GM12873 (cell line): Measurements from ENCODE around the gene CD5L.

ENCODE experiments used
- CTCF ChIP-seq: IDR thresholded peaks from 2 replicates; pipeline ENCODE4 v1.5.1; 2012; ENCODE audit warnings: low read depth, mild to moderate bottlenecking, moderate library complexity, low read length, control low read depth; ENCODE audit not compliant: insufficient read depth; ENCODE audit errors: missing control alignments

Gene CD5L

GRCh38 chr1:157856538-157856937 is 14.9 kb upstream of the CD5L start:
- TF ChIP-seq CTCF, result no peak

GRCh38 chr1:157852476-157852875 is 10.9 kb upstream of the CD5L start:
- TF ChIP-seq CTCF, result no peak

GRCh38 chr1:157849229-157849875 is 7.7 kb upstream of the CD5L start:
- TF ChIP-seq CTCF, result no peak

DNA sequence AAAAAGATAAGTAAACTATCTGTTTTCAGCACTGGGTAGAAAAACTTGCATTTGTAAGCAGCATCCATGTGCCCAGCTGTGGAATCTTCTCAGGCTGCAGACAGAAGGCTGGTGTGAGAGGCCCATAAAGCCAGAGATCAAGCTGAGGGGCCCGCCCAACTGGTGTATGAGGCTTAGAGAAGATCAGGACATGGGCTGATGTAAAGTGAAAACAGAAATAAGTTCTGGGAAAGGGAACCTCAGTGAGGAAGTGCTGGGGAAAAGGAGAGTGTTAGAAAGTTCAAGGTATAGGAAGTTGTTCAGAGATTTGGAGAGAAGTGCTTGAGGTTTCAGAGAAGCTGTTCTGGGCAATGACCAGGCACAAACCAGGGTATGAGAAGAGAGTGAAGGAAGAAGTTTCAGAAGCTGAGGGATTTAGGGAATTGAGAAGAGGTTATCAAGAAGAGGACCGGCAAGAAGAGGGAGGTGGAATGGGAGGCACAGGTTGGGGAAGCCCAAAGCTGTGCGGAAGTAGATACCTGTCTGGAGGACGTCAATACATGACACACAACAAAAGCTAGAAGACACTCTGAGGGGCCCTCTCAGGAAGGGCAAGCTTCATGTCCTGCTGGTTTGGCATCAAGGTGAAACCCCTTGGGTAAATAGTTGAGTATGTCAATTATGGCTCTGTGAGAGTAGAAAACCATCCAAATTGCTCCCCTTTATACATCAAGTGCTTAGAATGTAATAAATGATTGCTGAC is 2.7 kb upstream of the CD5L start:
- no peak for TF ChIP-seq CTCF

DNA sequence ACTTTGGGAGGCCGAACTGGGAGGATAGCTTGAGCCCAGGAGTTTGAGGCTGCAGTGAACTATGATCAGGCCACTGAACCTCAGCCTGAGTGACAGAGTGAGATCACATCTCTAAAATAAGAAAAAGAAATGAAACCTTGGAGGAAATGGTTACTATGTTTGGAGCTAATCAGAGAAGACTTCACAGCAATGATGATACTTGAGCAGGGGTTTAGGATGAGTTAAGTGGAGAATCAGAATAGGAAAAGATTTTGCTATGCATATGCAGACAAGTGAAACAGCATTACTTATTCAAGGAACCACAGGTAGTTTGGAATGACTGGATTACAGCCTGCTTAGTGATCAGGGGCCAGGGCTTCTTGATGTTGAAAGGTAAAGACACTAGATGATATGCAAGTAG is 1.3 kb upstream of the CD5L start:
- TF ChIP-seq CTCF, result no peak

DNA sequence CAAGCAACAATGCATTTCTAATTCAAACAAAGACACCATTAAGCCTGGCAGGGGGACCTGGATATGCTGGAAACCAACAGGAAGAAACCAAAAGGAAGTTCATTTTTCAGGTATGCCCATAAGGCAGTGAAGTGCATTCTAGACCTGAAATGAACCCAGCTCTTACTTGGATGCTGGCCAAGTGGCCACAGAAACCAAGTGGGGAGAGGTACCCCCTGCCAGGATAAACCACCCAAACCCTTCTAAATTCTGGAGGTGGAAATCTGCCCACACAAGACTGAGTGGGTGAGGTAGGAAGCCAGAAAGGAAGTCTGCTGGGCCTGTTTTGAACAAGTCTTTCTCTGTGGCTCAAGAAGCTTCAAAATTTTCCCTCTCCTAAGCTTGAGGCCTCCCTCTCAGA is 2.6 kb downstream of the CD5L start:
- no peak for TF ChIP-seq CTCF

DNA sequence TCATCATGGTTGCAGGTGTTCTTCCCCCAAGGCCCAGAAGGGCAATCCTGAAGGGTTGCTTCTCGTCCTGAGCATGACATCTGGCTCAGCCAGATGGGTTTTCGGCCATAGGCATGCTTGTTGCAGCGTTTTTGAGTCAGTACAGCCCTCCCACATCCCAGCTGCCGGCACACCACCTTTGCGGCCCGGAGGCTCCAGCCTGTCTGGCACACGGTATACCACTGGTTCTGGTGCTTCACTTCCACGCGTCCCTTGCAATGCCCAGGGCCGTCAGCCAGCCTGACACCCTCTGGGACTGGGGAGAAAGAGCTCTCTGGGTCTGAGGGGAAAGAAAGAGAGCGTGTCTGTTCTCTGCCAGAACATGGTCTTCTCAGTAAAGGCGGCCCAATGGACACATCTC is 7.2 kb downstream of the CD5L start:
- no peak for TF ChIP-seq CTCF
